Left kidney (tissue), 2 donors: ENCODE measurements around the gene NUP37. TPM values are rescaled to one million over a fixed set of nuclear protein-coding genes. Genes with fewer than 3 reads are reported as not detected.

ENCODE experiments used
- DNase-seq: peaks from one replicate; pipeline ENCODE4 v3.0.0-alpha.2; 2013
- polyA plus RNA-seq: library from polyadenylated mRNA; unstranded; fragments of 120-200 nt; gene quantifications from one replicate; pipeline ENCODE4 v1.2.1, GENCODE V29; 2013; ENCODE audit not compliant: insufficient read length

NUP37 gene
- polyA plus RNA-seq, 1 donor = 35.8 TPM

GRCh38 chr12:102031852-102032251, 88.1 kb downstream of the NUP37 start:
- no peak for DNase-seq

GRCh38 chr12:102029141-102029540, 90.8 kb downstream of the NUP37 start:
- no peak for DNase-seq

- no peak for DNase-seq
These were observed 93.2 kb downstream of the NUP37 start for GRCh38 chr12:102026728-102027127.

DNA sequence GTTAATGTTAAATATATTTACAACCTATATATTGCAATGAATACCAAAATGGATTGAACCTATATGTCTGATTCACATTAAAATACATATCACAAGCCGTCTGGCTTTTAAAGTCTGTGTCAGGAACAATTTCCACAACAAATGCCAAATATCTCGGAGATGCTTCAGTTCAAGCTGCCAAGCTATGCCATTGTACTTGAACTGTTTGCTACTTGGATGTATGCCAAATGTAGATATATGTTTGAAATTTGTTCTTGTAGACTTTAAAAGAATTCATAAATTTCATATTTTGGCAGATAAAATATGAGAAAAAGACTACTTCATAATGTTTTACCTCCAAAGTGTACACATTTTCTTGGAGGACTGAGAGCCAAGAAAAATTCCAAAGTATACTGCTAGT, 95.1 kb downstream of the NUP37 start:
- DNase-seq = no peak

GRCh38 chr12:102023343-102023930, 96.5 kb downstream of the NUP37 start:
- no peak for DNase-seq

Other genes starting within 250 kb of the NUP37 start
- 21.7 TPM for gene DRAM1, start 242.5 kb downstream of the NUP37 start, polyA plus RNA-seq
- gene WASHC3, start 58.1 kb downstream of the NUP37 start, polyA plus RNA-seq = 58.7 TPM
- 18.3 TPM for gene PARPBP, start 69 bp upstream of the NUP37 start, polyA plus RNA-seq
- 0.91 TPM for gene PMCH, start 77.7 kb upstream of the NUP37 start, polyA plus RNA-seq